Activated T-helper 1 cell treated with Interleukin-2 at 50 U/mL for 16 hours (primary cell): ENCODE data around the gene NSF.

Source experiments
- DNase-seq: peaks from one replicate; pipeline ENCODE4 v3.0.0-alpha.2; 2020; ENCODE audit warnings: low read depth

Gene NSF

GRCh38 chr17:46719891-46720290 is 129.4 kb downstream of the NSF start:
- no peak for DNase-seq

- no peak for DNase-seq
These were observed 129.9 kb downstream of the NSF start for GRCh38 chr17:46720408-46720807.

- no peak for DNase-seq
These were observed 132.3 kb downstream of the NSF start for GRCh38 chr17:46722662-46723285.

GRCh38 chr17:46726206-46726605 is 135.7 kb downstream of the NSF start:
- DNase-seq: no peak

DNA sequence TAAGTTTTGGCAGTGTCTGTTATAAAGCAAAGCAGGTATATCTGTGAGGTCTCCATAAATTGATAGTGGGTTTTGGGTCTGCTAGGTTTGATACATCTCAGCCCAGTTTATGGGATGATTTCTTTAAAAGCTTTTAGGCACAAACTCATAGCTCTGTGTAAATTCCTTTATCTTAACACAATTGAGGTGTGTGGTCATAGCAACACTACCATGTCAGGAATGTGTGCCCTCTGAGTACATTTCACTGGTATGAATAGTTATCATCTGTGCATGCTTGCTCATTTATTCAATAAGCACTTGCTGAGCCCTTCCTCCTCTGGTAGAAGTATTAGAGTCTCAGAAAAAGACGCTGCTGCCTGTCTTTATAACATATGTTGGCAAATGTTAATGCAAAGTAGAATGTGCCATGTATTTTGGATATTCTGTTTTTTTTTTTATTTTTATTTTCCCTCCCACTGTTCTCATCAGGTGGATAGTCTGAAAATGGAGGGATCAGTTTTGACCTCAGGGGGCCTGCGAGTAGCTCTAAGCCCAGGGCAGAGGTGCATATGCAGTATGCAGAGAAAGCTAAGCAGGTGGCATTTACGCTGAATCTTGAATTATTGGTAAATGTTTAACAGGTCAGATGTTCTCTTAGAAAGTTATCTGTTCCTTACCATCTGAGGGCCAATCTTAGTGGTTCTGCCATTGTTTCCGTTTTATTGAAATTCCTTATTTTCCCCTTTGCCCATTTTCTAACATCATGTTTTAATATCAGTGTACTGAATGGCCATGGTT is 137.3 kb downstream of the NSF start:
- no peak for DNase-seq

- no peak for DNase-seq
These were observed 139.6 kb downstream of the NSF start for GRCh38 chr17:46730026-46730425.

- DNase-seq: no peak
These were observed 140.2 kb downstream of the NSF start for GRCh38 chr17:46730679-46731078.

DNA sequence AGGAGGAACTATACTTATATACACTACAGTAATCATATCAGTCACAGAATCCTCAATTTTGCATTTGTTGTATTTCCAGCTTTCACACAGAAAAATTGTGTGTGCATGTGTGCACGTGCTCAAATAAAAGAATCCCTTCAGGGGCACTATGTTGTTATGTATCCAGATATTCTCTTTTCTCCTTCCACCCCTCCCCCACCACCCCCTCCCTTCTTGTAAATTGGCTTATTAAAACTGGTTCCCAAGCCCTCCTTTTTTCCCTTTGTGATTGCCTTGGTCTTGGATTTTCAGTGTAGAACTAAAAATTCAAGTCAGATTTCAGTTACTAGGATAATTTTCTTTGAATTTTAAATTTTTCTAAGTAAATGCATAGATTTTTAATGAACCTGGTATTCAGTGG is 141.7 kb downstream of the NSF start:
- DNase-seq: no peak

DNA sequence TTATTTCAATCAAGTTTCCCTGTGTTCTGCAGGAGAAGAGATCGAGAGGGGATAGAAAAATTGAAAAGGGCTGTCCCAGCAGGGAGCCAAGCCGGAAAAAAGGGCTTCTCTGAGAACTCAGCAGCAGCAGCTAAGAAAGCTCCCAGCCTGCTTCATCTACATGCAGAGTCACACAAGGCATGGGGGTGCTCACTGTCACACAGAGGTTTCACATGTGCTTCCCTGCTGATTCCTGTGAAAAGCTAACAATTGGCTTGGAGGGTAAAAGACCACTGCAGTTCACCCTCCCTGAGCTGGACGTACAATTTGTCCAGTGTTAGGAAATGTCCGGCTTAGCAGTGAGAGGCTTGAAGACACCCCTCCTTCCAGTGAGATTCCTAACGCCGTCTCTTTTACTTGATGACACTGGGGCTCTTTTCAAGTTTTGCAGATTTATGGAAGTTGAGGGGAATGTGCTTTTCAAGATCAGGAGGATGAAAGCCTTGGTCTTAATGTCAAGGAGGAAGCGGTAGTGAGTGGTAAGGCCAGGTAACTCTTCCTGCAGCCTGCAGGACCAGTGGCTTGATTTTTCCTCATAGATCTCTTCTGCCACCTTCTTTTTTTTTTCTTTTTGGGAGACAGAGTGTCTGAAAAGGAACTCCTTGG is 142.4 kb downstream of the NSF start:
- DNase-seq: no peak

- no peak for DNase-seq
These were observed 143.5 kb downstream of the NSF start for GRCh38 chr17:46733837-46734475.

- DNase-seq: no peak
These were observed 145.6 kb downstream of the NSF start for GRCh38 chr17:46736100-46736499.

DNA sequence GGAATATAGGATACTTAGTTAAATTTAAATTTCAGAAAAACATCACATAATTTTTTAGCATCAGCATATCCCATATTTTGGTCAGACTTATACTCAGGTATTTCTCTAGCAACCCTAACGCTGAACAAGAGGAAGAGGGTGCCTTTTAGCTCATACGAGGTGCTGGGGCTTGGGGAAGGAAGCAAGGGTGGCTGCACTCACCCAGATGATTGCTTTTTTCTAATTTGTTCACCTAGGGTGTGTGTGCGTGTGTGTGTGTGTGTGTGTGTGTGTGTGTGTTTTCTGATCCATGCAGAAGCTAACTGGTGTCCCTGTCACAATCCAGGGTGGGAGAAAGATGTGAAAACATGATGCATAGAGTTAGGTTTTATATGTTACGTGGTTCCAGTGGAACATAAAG is 146.9 kb downstream of the NSF start:
- no peak for DNase-seq

- no peak for DNase-seq
These were observed 148.1 kb downstream of the NSF start for GRCh38 chr17:46738544-46738943.

DNA sequence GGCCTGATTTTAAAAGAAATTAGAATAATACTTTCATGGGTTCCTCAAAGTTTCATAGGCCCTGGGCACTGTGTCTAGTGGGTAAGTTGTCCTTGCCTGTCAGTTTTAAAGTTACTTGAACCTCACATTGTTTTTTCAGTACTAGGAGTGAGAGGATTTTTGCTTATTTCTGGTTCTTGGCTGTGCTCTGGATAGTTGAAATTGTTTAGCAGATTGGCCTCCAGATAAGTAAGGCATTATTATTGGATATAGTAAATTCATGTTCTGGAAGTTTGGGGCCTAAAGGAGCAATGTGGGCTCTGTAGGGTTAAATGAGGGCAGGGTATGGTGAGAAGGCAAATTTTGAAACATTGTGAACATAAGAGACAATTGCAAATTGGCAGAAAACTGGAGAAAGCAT is 149.5 kb downstream of the NSF start:
- no peak for DNase-seq

DNA sequence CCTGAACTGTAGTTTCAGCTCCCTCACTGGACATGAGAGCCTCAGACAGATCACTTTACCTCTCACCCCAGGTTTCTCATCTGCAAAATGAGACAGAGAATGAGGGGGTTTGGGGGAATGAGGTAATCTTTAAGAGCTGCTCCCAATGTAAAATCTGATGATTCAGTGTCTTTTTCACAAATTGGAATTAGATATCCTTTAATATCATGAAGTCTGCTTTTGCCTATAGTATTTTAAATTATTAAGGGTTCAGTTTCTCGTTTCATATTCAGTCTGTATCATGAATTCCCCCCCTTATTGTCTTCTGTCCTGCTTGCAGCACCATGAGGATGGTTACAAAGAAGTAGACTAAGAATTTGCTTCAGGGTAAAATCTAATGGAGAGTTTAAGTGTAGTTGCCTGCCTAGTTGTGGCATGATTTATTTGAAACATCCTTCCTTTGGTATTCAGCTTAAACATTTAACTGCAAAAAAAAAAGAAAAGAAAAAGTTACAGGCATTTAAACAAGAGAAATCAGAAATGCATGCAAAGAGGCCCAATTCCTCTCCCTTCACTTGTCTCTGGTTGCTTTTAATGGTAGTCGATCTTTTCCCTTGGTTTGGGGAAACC is 150.8 kb downstream of the NSF start:
- DNase-seq: no peak

DNA sequence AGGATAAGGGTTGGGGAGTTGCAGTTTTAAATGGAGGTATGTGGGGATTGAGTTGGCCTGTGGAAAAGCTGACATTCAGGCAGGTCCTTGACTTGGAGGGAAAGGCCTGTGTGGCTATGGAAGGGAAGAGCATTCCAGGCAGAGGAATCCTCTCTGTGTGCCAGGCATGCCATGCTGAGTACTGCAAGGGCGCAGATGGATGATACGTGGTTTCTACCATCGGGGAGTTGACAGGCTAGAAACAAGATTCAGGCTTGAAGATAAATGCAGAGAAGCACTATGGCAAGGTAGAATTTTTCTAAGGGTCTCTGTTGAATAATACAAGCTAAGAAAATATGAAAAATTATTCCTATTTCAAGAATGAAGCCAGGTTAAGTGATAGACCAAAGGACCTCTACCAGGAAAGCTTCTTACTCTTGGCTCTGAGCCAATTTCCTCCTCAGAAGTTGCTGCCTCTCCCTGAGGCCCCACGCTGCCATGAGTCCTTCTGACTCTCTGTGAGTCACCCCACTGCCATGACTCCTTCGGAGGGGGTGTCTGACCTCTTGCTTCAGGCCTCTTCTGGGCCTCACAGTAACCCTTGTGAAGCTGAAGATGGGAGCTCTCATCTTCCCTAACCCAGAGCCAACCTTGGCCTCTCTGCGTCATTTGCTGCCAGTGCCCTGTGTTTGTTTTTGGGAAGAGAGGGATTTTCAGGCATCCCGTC is 152.2 kb downstream of the NSF start:
- no peak for DNase-seq

DNA sequence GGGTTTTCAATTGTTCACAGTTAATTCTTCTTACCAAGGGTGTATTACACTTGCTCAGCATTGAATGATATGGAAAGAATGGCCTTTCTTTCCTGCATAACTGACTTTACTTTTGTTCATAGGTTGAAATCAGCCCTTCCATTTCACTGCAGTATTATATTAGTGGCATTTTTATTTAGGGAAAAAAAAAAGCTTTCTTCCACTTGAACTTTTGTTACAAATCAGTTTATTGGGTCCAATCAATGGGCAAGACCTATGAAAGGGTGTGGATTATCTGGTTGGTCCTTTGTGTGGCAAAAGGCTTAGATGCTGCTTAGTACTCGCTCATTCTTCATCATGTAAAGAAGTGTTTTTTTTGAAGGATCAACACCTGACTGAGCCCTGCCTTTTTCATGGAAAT is 154.0 kb downstream of the NSF start:
- no peak for DNase-seq

DNA sequence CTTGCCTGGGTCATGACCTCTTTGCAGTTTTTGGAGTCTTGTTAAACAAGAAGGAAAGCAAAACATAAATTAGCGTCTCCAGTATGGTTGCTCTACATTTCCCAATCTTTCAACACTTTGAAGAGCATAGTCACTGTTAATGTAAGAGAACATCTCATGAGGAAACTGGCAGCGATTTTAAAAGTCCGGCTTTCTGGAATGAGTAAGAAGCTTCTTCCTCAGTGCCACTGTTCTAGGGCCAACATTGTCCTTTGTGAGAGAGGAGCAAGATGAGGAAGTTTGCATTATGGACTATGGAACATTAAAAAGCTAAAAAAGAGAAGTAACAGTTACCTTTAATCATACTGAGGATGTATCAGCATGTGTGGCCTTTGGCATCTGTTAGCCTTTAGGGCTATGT is 154.9 kb downstream of the NSF start:
- no peak for DNase-seq

GRCh38 chr17:46751425-46751824 is 161.0 kb downstream of the NSF start:
- no peak for DNase-seq

GRCh38 chr17:46753776-46754175 is 163.3 kb downstream of the NSF start:
- DNase-seq: no peak

DNA sequence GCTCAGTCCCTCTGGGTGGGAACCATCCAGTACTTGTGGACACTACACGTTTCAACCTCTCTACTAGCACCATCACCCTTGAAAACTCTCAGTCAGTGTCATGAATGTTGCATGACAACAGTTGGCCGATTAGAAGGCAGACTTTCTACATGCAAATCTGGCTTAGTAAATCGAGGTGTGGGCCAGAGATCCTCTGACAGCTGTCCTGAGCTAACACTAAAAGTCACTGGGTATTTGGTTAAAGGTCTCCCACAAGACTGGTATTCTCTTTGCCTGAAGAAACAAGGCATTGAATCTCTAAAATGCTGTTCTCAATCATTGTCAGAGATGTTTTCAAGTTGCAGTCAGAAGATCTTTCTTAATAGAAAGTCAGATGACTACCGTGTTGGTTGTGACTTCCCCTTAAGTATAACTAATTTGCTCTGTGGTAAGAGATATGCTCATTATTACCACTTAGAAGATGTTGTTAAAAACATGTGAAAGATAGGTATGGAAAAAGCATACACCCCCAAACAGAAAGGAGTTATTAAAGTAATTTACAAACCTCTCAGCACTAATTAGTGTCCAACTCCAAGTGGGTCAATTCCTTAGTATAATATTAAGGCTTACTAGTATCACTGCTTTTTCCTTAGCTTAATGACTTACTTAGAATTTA is 165.7 kb downstream of the NSF start:
- no peak for DNase-seq
